IMR-90 (cell line): Measurements from ENCODE around the gene CIRBP. TPM values are rescaled to one million over a fixed set of nuclear protein-coding genes. Genes with fewer than 3 reads are reported as not detected.

Experiments
- ATAC-seq: fragments of 200-7000 bp; cut with Tn5 transposase; 2 replicates; pipeline ENCODE4 v1.9.1; 2020; ENCODE audit warnings: low read depth, mild to moderate bottlenecking, moderate library complexity
- BruUV-seq: library from RNA; stranded (reverse); fragments of 400-500 nt; replicated peaks from 2 replicates; lab custom pipeline; 2021; lab: Mats Ljungman, UMichigan
- CTCF ChIA-PET: fragments of 300-600 bp; formaldehyde crosslinking; extraction: SDS; loops from one replicate; lab custom pipeline; 2021; ENCODE audit warnings: antibody characterized with exemption; lab: Yijun Ruan, JAX
- POLR2A ChIA-PET: fragments of 300-600 bp; sonication (Branson Sonifier 250); formaldehyde crosslinking; loops from one replicate; lab custom pipeline; 2022; ENCODE audit warnings: antibody characterized with exemption; ENCODE audit not compliant: unreplicated experiment; lab: Charles Lee
- DNase-seq: peaks from one replicate; pipeline ENCODE4 v3.0.0; 2013
- H2AFZ ChIP-seq: replicated peaks from 2 replicates; pipeline ENCODE3; 2013; ENCODE audit warnings: low read length, mild to moderate bottlenecking; ENCODE audit not compliant: poor library complexity
- H2AK5ac ChIP-seq: 2 replicates; pipeline ENCODE4 v1.6.1; 2013; ENCODE audit warnings: low read depth, low read length, inconsistent platforms
- H2AK9ac ChIP-seq: replicated peaks from 2 replicates; pipeline ENCODE3; 2013; ENCODE audit warnings: mild to moderate bottlenecking, low read depth, low read length, moderate library complexity; ENCODE audit not compliant: poor library complexity
- H2BK120ac ChIP-seq: 2 replicates; pipeline ENCODE4 v1.6.1; 2013; ENCODE audit warnings: low read depth, low read length, inconsistent platforms
- H2BK15ac ChIP-seq: 3 replicates; pipeline ENCODE4 v1.6.1; 2013; ENCODE audit warnings: low read depth, low read length, inconsistent platforms
- H2BK20ac ChIP-seq: 2 replicates; pipeline ENCODE4 v1.6.1; 2013; ENCODE audit warnings: low read depth, mild to moderate bottlenecking, inconsistent platforms, low read length, moderate library complexity
- H2BK5ac ChIP-seq: 2 replicates; pipeline ENCODE4 v1.6.1; 2013; ENCODE audit warnings: mild to moderate bottlenecking, low read depth, low read length, inconsistent platforms; ENCODE audit not compliant: poor library complexity, severe bottlenecking
- H3K14ac ChIP-seq: replicated peaks from 2 replicates; pipeline ENCODE4 v1.6.1; 2013; ENCODE audit warnings: low read depth, low read length, inconsistent platforms
- H3K18ac ChIP-seq: 2 replicates; pipeline ENCODE4 v1.6.1; 2013; ENCODE audit warnings: low read depth, low read length, control low read depth
- H3K23ac ChIP-seq: 2 replicates; pipeline ENCODE4 v1.6.1; 2013; ENCODE audit warnings: low read depth, low read length, inconsistent platforms
- H3K27ac ChIP-seq: 2 replicates; pipeline ENCODE4 v1.5.1; 2013; ENCODE audit warnings: mild to moderate bottlenecking, control low read depth, low read length; ENCODE audit not compliant: insufficient read depth
- H3K27me3 ChIP-seq: 2 replicates; pipeline ENCODE4 v1.6.1; 2013; ENCODE audit warnings: low read length; ENCODE audit not compliant: control insufficient read depth, insufficient read depth
- H3K36me3 ChIP-seq: 2 replicates; pipeline ENCODE4 v1.6.1; 2013; ENCODE audit warnings: low read length, mixed read lengths; ENCODE audit not compliant: control insufficient read depth, insufficient read depth
- H3K4ac ChIP-seq: 2 replicates; pipeline ENCODE4 v1.6.1; 2013; ENCODE audit warnings: low read depth, low read length, inconsistent platforms
- H3K4me1 ChIP-seq: 2 replicates; pipeline ENCODE4 v1.6.1; 2013; ENCODE audit warnings: low read length, mixed read lengths; ENCODE audit not compliant: control insufficient read depth, insufficient read depth
- H3K4me2 ChIP-seq: 2 replicates; pipeline ENCODE4 v1.6.1; 2013; ENCODE audit warnings: low read depth, mild to moderate bottlenecking, control low read depth, low read length, moderate library complexity
- H3K4me3 ChIP-seq: 2 replicates; pipeline ENCODE4 v1.5.1; 2013; ENCODE audit warnings: low read depth, mild to moderate bottlenecking, control low read depth, low read length, moderate library complexity; ENCODE audit not compliant: insufficient read depth
- H3K56ac ChIP-seq: 2 replicates; pipeline ENCODE4 v1.6.1; 2013; ENCODE audit warnings: low read length, inconsistent platforms; ENCODE audit not compliant: insufficient read depth; ENCODE audit errors: extremely low read depth
- H3K79me1 ChIP-seq, 2 experiments: 2 replicates each; pipeline ENCODE4 v1.6.1; 2013; ENCODE audit warnings: low read length in 2 of 2, inconsistent platforms in 1 of 2, low read depth in 1 of 2
- H3K9ac ChIP-seq: 2 replicates; pipeline ENCODE4 v1.6.1; 2013; ENCODE audit warnings: low read depth, low read length, control low read depth
- H3K9me1 ChIP-seq: 2 replicates; pipeline ENCODE4 v1.6.1; 2013; ENCODE audit warnings: low read length, inconsistent platforms; ENCODE audit not compliant: insufficient read depth
- H3K9me3 ChIP-seq: 2 replicates; pipeline ENCODE4 v1.6.1; 2013; ENCODE audit warnings: low read length; ENCODE audit not compliant: control insufficient read depth, insufficient read depth
- H4K20me1 ChIP-seq: 2 replicates; pipeline ENCODE4 v1.6.1; 2013; ENCODE audit warnings: low read length, inconsistent platforms; ENCODE audit not compliant: insufficient read depth
- H4K5ac ChIP-seq: 2 replicates; pipeline ENCODE4 v1.6.1; 2013; ENCODE audit warnings: mild to moderate bottlenecking, low read depth, low read length, control low read depth
- H4K8ac ChIP-seq, 2 experiments: 2 replicates each; pipeline ENCODE4 v1.6.1; 2013; ENCODE audit warnings: low read depth in 2 of 2, low read length in 2 of 2, control low read depth in 1 of 2, inconsistent platforms in 1 of 2
- H4K91ac ChIP-seq: 2 replicates; pipeline ENCODE4 v1.6.1; 2013; ENCODE audit warnings: low read depth, low read length, inconsistent platforms; ENCODE audit not compliant: insufficient read depth
- BHLHE40 ChIP-seq: fragments of 150-350 bp; IDR thresholded peaks from 2 replicates; pipeline ENCODE4 v1.6.1; 2016; ENCODE audit warnings: mild to moderate bottlenecking, low read depth, low read length
- CHD1 ChIP-seq: IDR thresholded peaks from 2 replicates; pipeline ENCODE4 v1.6.1; 2012; ENCODE audit warnings: low read depth, low read length, improper control_type of control experiment
- FOS ChIP-seq: fragments of 150-350 bp; IDR thresholded peaks from 2 replicates; pipeline ENCODE4 v1.6.1; 2016; ENCODE audit warnings: low read depth, low read length
- MAZ ChIP-seq: IDR thresholded peaks from 2 replicates; pipeline ENCODE4 v1.6.1; 2012; ENCODE audit warnings: low read depth, mild to moderate bottlenecking, low read length, improper control_type of control experiment, moderate library complexity, borderline replicate concordance
- MXI1 ChIP-seq: IDR thresholded peaks from 2 replicates; pipeline ENCODE4 v1.6.1; 2012; ENCODE audit warnings: low read depth, mild to moderate bottlenecking, low read length, moderate library complexity, borderline replicate concordance
- NFE2L2 ChIP-seq: fragments of 150-350 bp; IDR thresholded peaks from 2 replicates; pipeline ENCODE4 v1.6.1; 2016; ENCODE audit warnings: low read depth, mild to moderate bottlenecking, low read length
- POLR2A ChIP-seq: IDR thresholded peaks from 2 replicates; pipeline ENCODE4 v1.6.1; 2012; ENCODE audit warnings: mild to moderate bottlenecking, low read depth, low read length
- RAD21 ChIP-seq: IDR thresholded peaks from 2 replicates; pipeline ENCODE4 v1.6.1; 2012; ENCODE audit warnings: low read length, improper control_type of control experiment
- RCOR1 ChIP-seq: IDR thresholded peaks from 2 replicates; pipeline ENCODE4 v1.6.1; 2012; ENCODE audit warnings: mild to moderate bottlenecking, low read length, improper control_type of control experiment; ENCODE audit not compliant: insufficient replicate concordance
- RFX5 ChIP-seq: IDR thresholded peaks from 2 replicates; pipeline ENCODE4 v1.8.0; 2012; ENCODE audit warnings: low read depth, mild to moderate bottlenecking, low read length, moderate library complexity
- SMC3 ChIP-seq: fragments of 150-350 bp; IDR thresholded peaks from 2 replicates; pipeline ENCODE4 v1.6.1; 2016; ENCODE audit warnings: low read depth, mild to moderate bottlenecking, antibody characterized with exemption, low read length, moderate library complexity
- USF2 ChIP-seq: fragments of 150-350 bp; IDR thresholded peaks from 2 replicates; pipeline ENCODE4 v1.6.1; 2017; ENCODE audit warnings: mild to moderate bottlenecking, antibody characterized with exemption, low read length, low read depth
- WGBS, 2 experiments: methylation state at CpG; one replicate each; pipeline versions ENCODE4 v1.1.5 to v1.1.7; 2013; ENCODE audit warnings: missing lambda C conversion rate in 2 of 2; ENCODE audit not compliant: insufficient read length in 1 of 2; ENCODE audit errors: extremely low coverage in 2 of 2; 5-methylcytosine and 5-hydroxymethylcytosine counted together
- dilution Hi-C: fragments of 300-500 bp; cut with HindIII; formaldehyde crosslinking; loops from one replicate; pipeline ENCODE4 v1.14.3; 2018; ENCODE audit warnings: low sequenced_read_pairs; ENCODE audit not compliant: unreplicated experiment
- in situ Hi-C: fragments of 300-500 bp; cut with MboI; formaldehyde crosslinking; loops from 3 replicates; pipeline ENCODE4 v1.14.3; 2019; ENCODE audit warnings: low sequenced_read_pairs, inconsistent platforms, mixed read lengths
- intact Hi-C: fragments of 100-400 bp; cut with micrococcal nuclease; formaldehyde crosslinking; loops from 2 replicates; pipeline ENCODE4 v1.10.0; 2022
- polyA plus RNA-seq, 3 experiments: library from polyadenylated mRNA; depleted of rRNA; stranded (reverse); fragments of >200 nt; gene quantifications; 2 replicates each; pipeline ENCODE4 v1.2.3, GENCODE V29; 2012; ENCODE audit warnings: low replicate concordance in 1 of 3
- total RNA-seq: library from RNA; depleted of rRNA; stranded (reverse); fragments of >200 nt; gene quantifications from 2 replicates; pipeline ENCODE4 v1.2.3, GENCODE V29; 2012

The CIRBP gene
- total and polyA plus RNA-seq, 2 of the 4 experiments (the other 2 are of a cell fraction): 299 to 542 TPM

- H3K36me3 ChIP-seq: peaks cover 61% of the 10 kb centered on the region
- H4K8ac ChIP-seq: no peak overlapping the region
- ATAC-seq (no peak), DNase-seq (no peak)
- H3K18ac ChIP-seq: no peak overlapping the region
- H4K91ac ChIP-seq: no peak overlapping the region
- no peak overlapping the region for H2AFZ ChIP-seq
- H3K23ac ChIP-seq: no peak overlapping the region
- no peak overlapping the region for H3K14ac ChIP-seq
- peaks cover 33% of the 10 kb centered on the region for H4K20me1 ChIP-seq
- no peak overlapping the region for H2BK20ac ChIP-seq
- ChIA-PET POLR2A (no interaction called here), CTCF (no interaction called here)
- no peak overlapping the region for H3K4me2 ChIP-seq
- H3K27me3 ChIP-seq: no peaks in the 10 kb centered on the region
- no peak overlapping the region for H2AK5ac ChIP-seq
- no peak overlapping the region for H2AK9ac ChIP-seq
- H2BK120ac ChIP-seq: no peak overlapping the region
- no peak overlapping the region for H3K4me3 ChIP-seq
- TF ChIP-seq NFE2L2 (no peak), MAZ (no peak), RCOR1 (no peak), CHD1 (no peak), SMC3 (no peak), RFX5 (no peak), POLR2A (no peak), USF2 (no peak), FOS (no peak), BHLHE40 (no peak), MXI1 (no peak), RAD21 (no peak)
- no peaks in the 10 kb centered on the region for H3K9me3 ChIP-seq
- no peak overlapping the region for H3K56ac ChIP-seq
- in situ Hi-C loops: no loop called here
- no peak overlapping the region for H2BK5ac ChIP-seq
- dilution Hi-C loops: no loop called here
- no peak overlapping the region for H3K27ac ChIP-seq
- no peak overlapping the region for H3K4ac ChIP-seq
- 100% methylated on average over 1 of the region's 38 CpGs; no CpG with 5 or more reads in 1 of the 2 experiments for WGBS, 2 experiments
- H3K79me1 ChIP-seq: peaks cover 7 to 31% of the 10 kb centered on the region in 2 experiments
- H2BK15ac ChIP-seq: no peak overlapping the region
- no TSS peak for BruUV-seq
- intact Hi-C loops: no loop called here
- no peaks in the 10 kb centered on the region for H3K9me1 ChIP-seq
- H4K5ac ChIP-seq: no peak overlapping the region
- H3K9ac ChIP-seq: no peak overlapping the region
- H3K4me1 ChIP-seq: peaks cover 14% of the 10 kb centered on the region
Measured at GRCh38 chr19:1230783-1231489, 38.2 kb upstream of the CIRBP start.
